K562 (cell line): ENCODE results near the gene ZNF302. TPM values are rescaled to one million over a fixed set of nuclear protein-coding genes. Genes with fewer than 3 reads are reported as not detected.

Experiments
- ARNT ChIP-seq, 2 experiments: fragments of 450-650 bp; IDR thresholded peaks; 2 replicates each; pipeline ENCODE4 v1.6.1; 2016; ENCODE audit warnings: mild to moderate bottlenecking in 1 of 2
- BDP1 ChIP-seq: IDR thresholded peaks from 3 replicates; pipeline ENCODE4 v1.6.1; 2011; ENCODE audit not compliant: insufficient read length, insufficient read depth
- BRD9 ChIP-seq: fragments of 450-650 bp; IDR thresholded peaks from 2 replicates; pipeline ENCODE4 v1.6.1; 2018; ENCODE audit warnings: low read depth; ENCODE audit not compliant: partially characterized antibody
- CBX1 ChIP-seq: sonication (generic); IDR thresholded peaks from 2 replicates; pipeline ENCODE4 v1.6.1; 2016; ENCODE audit warnings: antibody characterized with exemption, low read depth, mild to moderate bottlenecking
- COPS2 ChIP-seq: fragments of 450-650 bp; conservative IDR thresholded peaks from 2 replicates; pipeline ENCODE4 v1.6.1; 2016; ENCODE audit warnings: mild to moderate bottlenecking, moderate library complexity
- CREB5 ChIP-seq: fragments of 250-450 bp; sonication (Bioruptor Pico); IDR thresholded peaks from 2 replicates; pipeline ENCODE4 v1.5.0; 2020; ENCODE audit warnings: mild to moderate bottlenecking
- FIP1L1 ChIP-seq: fragments of 200-400 bp; formaldehyde crosslinking; IDR thresholded peaks from 2 replicates; pipeline ENCODE4 v1.6.1; 2018; ENCODE audit warnings: mild to moderate bottlenecking, low read depth, low read length; ENCODE audit not compliant: poor library complexity, severe bottlenecking
- HES1 ChIP-seq: fragments of 450-650 bp; IDR thresholded peaks from 2 replicates; pipeline ENCODE4 v1.6.1; 2016; ENCODE audit warnings: low read depth, mild to moderate bottlenecking, moderate library complexity
- HNRNPH1 ChIP-seq: fragments of 200-400 bp; formaldehyde crosslinking; optimal IDR thresholded peaks from 2 replicates; pipeline ENCODE3; 2017; ENCODE audit warnings: low read depth, mild to moderate bottlenecking, low read length, moderate library complexity
- JUND ChIP-seq, 2 experiments: IDR thresholded peaks; 2 replicates in 1 of 2; 3 replicates in 1 of 2; pipeline ENCODE4 v1.6.1; 2011; ENCODE audit warnings: borderline replicate concordance in 2 of 2, low read depth in 2 of 2, low read length in 2 of 2, improper control_type of control experiment in 1 of 2, missing biosample characterization in 1 of 2, missing genetic modification characterization in 1 of 2, missing genetic modification reagents in 1 of 2
- LARP7 ChIP-seq: fragments of 450-650 bp; IDR thresholded peaks from 2 replicates; pipeline ENCODE4 v1.6.1; 2016
- MEIS2 ChIP-seq: fragments of 450-650 bp; IDR thresholded peaks from 2 replicates; pipeline ENCODE4 v1.6.1; 2014; ENCODE audit warnings: mild to moderate bottlenecking; ENCODE audit not compliant: partially characterized antibody
- MYC ChIP-seq, 2 experiments: fragments of 250-450 bp in 1 of 2; sonication (Bioruptor Pico) in 1 of 2; IDR thresholded peaks; 2 replicates each; pipeline versions ENCODE4 v1.5.1 to v1.6.1; 2012 to 2021; ENCODE audit warnings: low read depth in 2 of 2, borderline replicate concordance in 1 of 2, improper control_type of control experiment in 1 of 2, low read length in 1 of 2, mild to moderate bottlenecking in 1 of 2, moderate library complexity in 1 of 2
- SMAD1 ChIP-seq: fragments of 150-350 bp; IDR thresholded peaks from 2 replicates; pipeline ENCODE4 v1.6.1; 2014; ENCODE audit warnings: low read length, low read depth; ENCODE audit not compliant: partially characterized antibody
- SOX6 ChIP-seq: fragments of 450-650 bp; IDR thresholded peaks from 2 replicates; pipeline ENCODE4 v1.6.1; 2014; ENCODE audit warnings: mild to moderate bottlenecking
- SREBF2 ChIP-seq: sonication (generic); formaldehyde crosslinking; IDR thresholded peaks from 2 replicates; pipeline ENCODE4 v1.4.0; 2020; ENCODE audit warnings: mild to moderate bottlenecking, missing genetic modification reagents
- ZNF717 ChIP-seq: fragments of 250-450 bp; sonication (Bioruptor Pico); IDR thresholded peaks from 2 replicates; pipeline ENCODE4 v1.5.0; 2021
- polyA plus RNA-seq, 8 experiments: library from polyadenylated mRNA; depleted of rRNA in 4 of 8; stranded (reverse) in 5 of 8; unstranded in 3 of 8; fragments of >200 nt; fragmentation: Nextera tagmentation in 2 of 8; fragmentation: Illumina TruSeq in 1 of 8; extraction: Ambion mirVana in 2 of 8; extraction: Trizol in 1 of 8; gene quantifications; 2 replicates each; pipeline versions ENCODE4 v1.2.1 to v1.2.3, GENCODE V29; 2011 to 2014; ENCODE audit warnings: inconsistent platforms in 1 of 8, missing spikeins in 1 of 8
- total RNA-seq, 7 experiments: library from RNA; depleted of rRNA in 6 of 7; stranded (reverse); fragments of >200 nt in 6 of 7; fragmentation: Illumina TruSeq in 2 of 7; extraction: Trizol in 2 of 7; gene quantifications; 2 replicates each; pipeline versions ENCODE4 v1.2.1 to v1.2.3, GENCODE V29; 2011 to 2021; ENCODE audit warnings: low replicate concordance in 1 of 7
- TF ChIP-seq, protein P1 (sequence below): fragments of 450-650 bp; IDR thresholded peaks from 2 replicates; pipeline ENCODE4 v1.6.1; 2016
- TF ChIP-seq, protein P2 (sequence below): sonication (generic); formaldehyde crosslinking; IDR thresholded peaks from 2 replicates; pipeline ENCODE4 v1.8.0; 2022; ENCODE audit warnings: mild to moderate bottlenecking, missing genetic modification reagents
- TF ChIP-seq, protein P3 (sequence below): sonication (generic); formaldehyde crosslinking; IDR thresholded peaks from 2 replicates; pipeline ENCODE4 v1.8.0; 2022; ENCODE audit warnings: missing genetic modification reagents, mild to moderate bottlenecking, moderate library complexity, borderline replicate concordance
- TF ChIP-seq, protein P4 (sequence below): IDR thresholded peaks from 2 replicates; pipeline ENCODE4 v1.6.1; 2016; ENCODE audit warnings: missing genetic modification characterization, missing compliant biosample characterization

ZNF302 gene
- total and polyA plus RNA-seq, 9 of the 15 experiments (the other 6 are each of a cell fraction or from before 2014, with no cell fraction given) = 0.08 to 1.0 (median 0.27) TPM; not detected in 1

- peak; percentile 35 for TF ChIP-seq BRD9
- TF ChIP-seq HES1 = no peak
- TF ChIP-seq SOX6 = peak; percentile 27; the same call in 1 of the 2 replicates
- TF ChIP-seq ARNT (IDR thresholded peaks at IDR 0.05) = peak in 1 of 2 experiments; percentile 82; a peak in 1 of 4 replicates
- TF ChIP-seq CBX1 = peak; percentile 68; the same call in 1 of the 2 replicates
- no peak for TF ChIP-seq FIP1L1
- TF ChIP-seq, protein P1, sequence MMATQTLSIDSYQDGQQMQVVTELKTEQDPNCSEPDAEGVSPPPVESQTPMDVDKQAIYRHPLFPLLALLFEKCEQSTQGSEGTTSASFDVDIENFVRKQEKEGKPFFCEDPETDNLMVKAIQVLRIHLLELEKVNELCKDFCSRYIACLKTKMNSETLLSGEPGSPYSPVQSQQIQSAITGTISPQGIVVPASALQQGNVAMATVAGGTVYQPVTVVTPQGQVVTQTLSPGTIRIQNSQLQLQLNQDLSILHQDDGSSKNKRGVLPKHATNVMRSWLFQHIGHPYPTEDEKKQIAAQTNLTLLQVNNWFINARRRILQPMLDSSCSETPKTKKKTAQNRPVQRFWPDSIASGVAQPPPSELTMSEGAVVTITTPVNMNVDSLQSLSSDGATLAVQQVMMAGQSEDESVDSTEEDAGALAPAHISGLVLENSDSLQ = peak; percentile 36; the same call in 1 of the 2 replicates
- TF ChIP-seq SREBF2 (CRISPR knock-in tag) = no peak
- no peak for TF ChIP-seq SMAD1
- no peak for TF ChIP-seq LARP7
- no peak for TF ChIP-seq CREB5
- no peak for TF ChIP-seq ZNF717
- TF ChIP-seq HNRNPH1 = no peak
- no peak for TF ChIP-seq BDP1
- no peak for TF ChIP-seq MEIS2
- TF ChIP-seq, protein P2, sequence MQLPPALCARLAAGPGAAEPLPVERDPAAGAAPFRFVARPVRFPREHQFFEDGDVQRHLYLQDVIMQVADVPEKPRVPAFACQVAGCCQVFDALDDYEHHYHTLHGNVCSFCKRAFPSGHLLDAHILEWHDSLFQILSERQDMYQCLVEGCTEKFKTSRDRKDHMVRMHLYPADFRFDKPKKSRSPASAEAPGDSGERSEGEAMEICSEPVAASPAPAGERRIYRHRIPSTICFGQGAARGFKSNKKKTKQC = peak; percentile 89; the same call in 1 of the 2 replicates
- TF ChIP-seq MYC (IDR thresholded peaks at IDR 0.05; ENCODE audit: low read depth, low read length) = peak; percentile 87
- peak; percentile 30; the same call in 1 of the 2 replicates for TF ChIP-seq MYC (CRISPR knock-in tag; IDR thresholded peaks at IDR 0.05; ENCODE audit: borderline replicate concordance, low read depth)
- TF ChIP-seq JUND (IDR thresholded peaks at IDR 0.05; ENCODE audit: borderline replicate concordance, low read depth, low read length) = no peak
- no peak for TF ChIP-seq JUND (tag; IDR thresholded peaks at IDR 0.05; ENCODE audit: borderline replicate concordance, low read depth, low read length)
- no peak for TF ChIP-seq COPS2
- TF ChIP-seq, protein P3, sequence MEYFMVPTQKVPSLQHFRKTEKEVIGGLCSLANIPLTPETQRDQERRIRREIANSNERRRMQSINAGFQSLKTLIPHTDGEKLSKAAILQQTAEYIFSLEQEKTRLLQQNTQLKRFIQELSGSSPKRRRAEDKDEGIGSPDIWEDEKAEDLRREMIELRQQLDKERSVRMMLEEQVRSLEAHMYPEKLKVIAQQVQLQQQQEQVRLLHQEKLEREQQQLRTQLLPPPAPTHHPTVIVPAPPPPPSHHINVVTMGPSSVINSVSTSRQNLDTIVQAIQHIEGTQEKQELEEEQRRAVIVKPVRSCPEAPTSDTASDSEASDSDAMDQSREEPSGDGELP (CRISPR knock-in tag) = peak; percentile 60
- TF ChIP-seq, protein P4, sequence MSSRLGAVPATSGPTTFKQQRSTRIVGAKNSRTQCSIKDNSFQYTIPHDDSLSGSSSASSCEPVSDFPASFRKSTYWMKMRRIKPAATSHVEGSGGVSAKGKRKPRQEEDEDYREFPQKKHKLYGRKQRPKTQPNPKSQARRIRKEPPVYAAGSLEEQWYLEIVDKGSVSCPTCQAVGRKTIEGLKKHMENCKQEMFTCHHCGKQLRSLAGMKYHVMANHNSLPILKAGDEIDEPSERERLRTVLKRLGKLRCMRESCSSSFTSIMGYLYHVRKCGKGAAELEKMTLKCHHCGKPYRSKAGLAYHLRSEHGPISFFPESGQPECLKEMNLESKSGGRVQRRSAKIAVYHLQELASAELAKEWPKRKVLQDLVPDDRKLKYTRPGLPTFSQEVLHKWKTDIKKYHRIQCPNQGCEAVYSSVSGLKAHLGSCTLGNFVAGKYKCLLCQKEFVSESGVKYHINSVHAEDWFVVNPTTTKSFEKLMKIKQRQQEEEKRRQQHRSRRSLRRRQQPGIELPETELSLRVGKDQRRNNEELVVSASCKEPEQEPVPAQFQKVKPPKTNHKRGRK (tag) = no peak
Measured at GRCh38 chr19:34733746-34734536, 56.5 kb downstream of the ZNF302 start, which contains the start of gene ZNF181 (continued).
